GM18870 (cell line): ENCODE measurements around the gene ARHGEF4.

Experiments
- ATAC-seq: cut with Tn5 transposase; IDR thresholded peaks from one replicate; pipeline ENCODE4 v1.9.1; 2021; ENCODE audit warnings: moderate library complexity; ENCODE audit not compliant: unreplicated experiment

Gene ARHGEF4

GRCh38 chr2:130819608-130820278 is 17.0 kb upstream of the ARHGEF4 start:
- no peak for ATAC-seq

- ATAC-seq = no peak
Measured at GRCh38 chr2:130820279-130820861, 16.3 kb upstream of the ARHGEF4 start.

- ATAC-seq = no peak
Measured at GRCh38 chr2:130821867-130822266, 14.8 kb upstream of the ARHGEF4 start.

DNA sequence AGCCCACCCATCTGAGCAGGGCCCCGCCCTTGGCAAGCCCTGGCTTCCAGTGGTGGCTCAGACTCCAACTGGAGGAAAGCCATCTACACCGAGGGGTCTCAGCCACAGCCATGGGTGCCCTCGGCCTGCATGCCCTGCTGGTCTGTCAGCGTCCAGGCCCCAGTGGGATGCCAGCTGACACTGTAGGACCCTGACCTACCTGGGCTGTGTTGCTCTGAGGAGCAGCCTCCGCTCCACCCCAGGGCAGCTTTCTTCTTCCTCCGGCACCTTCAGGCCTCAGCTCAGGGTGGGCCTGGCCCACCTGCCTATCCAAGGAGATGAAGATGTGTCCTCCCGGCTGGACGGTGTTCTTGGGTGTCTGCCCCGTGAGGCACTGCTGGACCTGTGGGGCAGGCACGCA is 13.9 kb upstream of the ARHGEF4 start:
- no peak for ATAC-seq

GRCh38 chr2:130823171-130823885 is 13.4 kb upstream of the ARHGEF4 start:
- peak; percentile 1 for ATAC-seq

- ATAC-seq = peak; percentile 16
Measured at GRCh38 chr2:130823886-130824491, 12.7 kb upstream of the ARHGEF4 start.

DNA sequence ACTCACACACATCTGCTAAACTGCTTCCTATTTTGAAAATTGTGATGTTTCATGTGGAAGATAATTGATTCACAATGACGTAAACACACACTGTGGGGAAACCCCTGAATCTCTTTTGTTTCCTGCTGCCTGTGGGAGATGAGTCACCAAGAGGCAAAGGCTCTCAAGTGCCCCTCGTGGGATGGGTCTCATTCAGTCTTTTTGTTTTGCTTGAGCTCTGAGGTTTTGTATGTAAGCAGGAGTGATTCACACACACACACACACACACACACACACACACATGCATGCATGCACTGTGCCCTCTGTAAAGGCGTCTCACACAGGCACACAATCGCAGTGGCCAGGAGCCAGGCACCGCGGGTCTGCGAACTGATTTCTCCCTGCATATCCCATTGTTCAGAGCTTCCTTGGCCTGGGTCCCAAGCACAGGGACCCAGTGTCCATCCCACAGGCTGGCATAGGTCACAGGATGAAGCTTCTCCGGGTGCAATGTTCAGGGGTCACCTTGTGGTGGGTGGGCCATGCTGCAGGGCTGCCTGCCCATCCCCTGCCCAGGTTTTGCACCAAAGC is 12.1 kb upstream of the ARHGEF4 start:
- peak; percentile 96 for ATAC-seq

- no peak for ATAC-seq
Measured at GRCh38 chr2:130825231-130825965, 11.3 kb upstream of the ARHGEF4 start.

DNA sequence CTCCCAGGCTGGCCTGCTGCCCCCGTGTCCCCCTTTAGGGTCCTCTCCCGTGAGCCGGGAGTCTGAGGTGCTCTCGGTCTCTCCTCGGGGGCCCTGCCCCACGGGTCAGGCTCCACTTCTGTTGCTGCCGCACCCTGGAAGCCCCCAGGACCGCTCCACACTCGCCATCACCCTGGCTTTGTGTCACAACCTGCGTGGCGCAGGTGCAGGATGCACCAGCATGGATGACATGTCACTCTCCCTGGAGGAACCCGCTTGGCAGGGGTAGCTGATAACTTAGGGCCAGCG is 10.8 kb upstream of the ARHGEF4 start:
- ATAC-seq = no peak

DNA sequence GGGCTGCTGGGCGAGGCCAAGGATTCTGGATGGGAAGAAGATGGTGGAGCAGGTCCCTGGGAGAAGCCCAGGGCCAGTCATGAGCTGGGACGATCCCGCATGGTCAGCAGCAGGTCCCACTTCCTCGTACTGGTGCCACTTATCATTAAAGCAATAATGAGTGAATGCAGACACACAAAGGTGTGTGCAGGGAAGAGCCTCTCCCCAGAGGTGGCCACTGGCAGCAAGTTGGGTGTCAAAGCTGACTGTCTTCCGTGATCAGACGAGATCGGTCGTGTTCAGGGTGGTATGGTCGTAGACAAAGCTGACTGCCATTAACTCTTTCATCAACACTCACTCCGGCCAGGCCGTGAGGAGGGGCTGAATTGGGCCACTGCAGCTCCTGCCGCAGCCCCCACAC is 10.3 kb upstream of the ARHGEF4 start:
- ATAC-seq = no peak

- ATAC-seq = no peak
Measured at GRCh38 chr2:130826821-130827501, 9.8 kb upstream of the ARHGEF4 start.

GRCh38 chr2:130827502-130828251 is 9.0 kb upstream of the ARHGEF4 start:
- no peak for ATAC-seq

DNA sequence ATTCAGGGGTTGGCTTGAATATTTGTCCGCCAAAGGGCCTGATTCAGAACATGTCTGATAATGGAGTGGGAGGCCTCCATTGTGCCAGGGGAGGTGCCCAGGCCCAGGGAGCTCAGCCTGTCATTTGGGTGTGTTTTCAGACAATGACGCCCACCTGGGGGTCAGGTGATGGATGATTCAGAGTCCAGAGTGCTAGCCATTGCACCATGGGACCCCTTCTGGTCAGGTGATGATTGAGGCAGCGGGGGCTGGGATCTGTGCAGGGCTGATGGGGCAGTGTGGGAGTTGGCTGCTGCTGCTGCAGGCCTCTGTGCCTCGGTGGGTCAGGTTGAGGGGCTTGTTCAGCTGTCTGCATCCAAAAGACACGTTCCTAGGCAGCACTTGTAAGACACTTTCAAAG is 8.3 kb upstream of the ARHGEF4 start:
- ATAC-seq = no peak

- ATAC-seq = no peak
Measured at GRCh38 chr2:130829015-130829414, 7.7 kb upstream of the ARHGEF4 start.

DNA sequence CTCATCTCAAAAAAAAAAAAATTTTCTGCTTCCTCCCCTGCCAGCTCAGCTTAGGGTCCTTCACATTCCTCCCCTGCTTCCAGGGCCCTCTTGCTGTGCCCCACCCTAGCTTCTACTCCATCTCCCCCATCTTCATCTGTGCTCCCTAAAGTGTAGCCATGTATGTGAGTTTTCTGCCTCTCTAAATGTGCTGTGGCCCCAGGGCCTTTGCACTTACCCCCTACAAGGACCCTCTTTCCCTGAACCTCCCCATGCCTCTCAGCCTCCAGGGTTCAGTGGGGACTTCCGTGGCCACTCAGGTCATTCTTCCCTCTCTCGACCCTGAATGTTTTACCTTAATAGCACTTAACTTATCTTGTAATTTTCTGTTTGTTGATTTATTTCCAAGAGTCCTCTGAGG is 6.2 kb upstream of the ARHGEF4 start:
- ATAC-seq = no peak

DNA sequence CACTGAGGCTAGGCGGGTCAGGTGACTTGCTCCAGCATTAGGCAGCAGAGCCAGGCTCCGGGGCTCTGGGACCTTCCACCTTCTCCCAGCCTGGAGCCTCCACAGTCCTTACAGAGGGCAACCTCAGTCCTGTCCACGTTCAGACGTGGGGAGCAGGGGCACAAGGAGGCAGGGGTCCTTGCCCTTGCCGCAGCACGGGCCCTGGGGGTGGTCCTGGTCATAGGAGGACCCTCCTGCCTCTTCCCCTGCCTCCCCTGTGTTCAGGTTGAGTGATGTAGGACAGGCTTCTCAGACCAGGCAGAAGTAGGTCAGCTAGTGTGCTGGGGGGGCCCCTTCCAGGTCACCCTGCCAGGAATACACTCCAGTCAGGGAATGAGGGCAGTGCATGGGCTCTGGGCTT is 5.4 kb upstream of the ARHGEF4 start:
- no peak for ATAC-seq

DNA sequence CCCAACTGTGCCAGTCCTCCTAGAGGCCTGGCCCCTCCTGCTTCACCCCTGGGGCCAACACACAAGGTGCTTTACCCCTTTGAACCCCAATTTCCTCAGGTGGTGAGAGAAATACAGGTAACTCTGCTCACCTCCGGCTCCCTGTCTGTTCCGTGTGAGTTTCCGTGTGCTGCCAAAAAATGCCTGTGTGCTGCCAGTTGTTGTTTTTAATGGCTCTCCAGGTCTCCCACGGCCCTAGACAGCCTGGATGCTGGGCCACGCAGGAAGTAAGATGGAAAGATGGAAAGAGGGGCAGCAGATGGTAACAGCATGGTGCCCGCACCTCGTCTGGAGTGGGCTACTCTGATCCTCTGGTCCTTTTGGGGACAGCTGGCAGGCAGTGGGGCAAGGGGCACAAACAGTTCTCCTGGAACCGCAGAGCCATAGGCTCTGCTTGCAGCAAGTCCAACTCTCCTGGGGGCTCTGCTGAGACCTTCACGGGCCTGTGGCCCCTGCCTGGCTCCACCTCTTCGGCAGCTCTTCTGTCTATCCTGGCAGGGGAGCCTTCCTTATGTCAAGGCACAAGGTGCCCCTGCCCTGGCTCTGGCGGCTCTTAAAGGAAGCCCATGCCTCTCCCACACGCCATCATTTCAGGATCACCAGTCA is 4.3 kb upstream of the ARHGEF4 start:
- ATAC-seq = no peak

DNA sequence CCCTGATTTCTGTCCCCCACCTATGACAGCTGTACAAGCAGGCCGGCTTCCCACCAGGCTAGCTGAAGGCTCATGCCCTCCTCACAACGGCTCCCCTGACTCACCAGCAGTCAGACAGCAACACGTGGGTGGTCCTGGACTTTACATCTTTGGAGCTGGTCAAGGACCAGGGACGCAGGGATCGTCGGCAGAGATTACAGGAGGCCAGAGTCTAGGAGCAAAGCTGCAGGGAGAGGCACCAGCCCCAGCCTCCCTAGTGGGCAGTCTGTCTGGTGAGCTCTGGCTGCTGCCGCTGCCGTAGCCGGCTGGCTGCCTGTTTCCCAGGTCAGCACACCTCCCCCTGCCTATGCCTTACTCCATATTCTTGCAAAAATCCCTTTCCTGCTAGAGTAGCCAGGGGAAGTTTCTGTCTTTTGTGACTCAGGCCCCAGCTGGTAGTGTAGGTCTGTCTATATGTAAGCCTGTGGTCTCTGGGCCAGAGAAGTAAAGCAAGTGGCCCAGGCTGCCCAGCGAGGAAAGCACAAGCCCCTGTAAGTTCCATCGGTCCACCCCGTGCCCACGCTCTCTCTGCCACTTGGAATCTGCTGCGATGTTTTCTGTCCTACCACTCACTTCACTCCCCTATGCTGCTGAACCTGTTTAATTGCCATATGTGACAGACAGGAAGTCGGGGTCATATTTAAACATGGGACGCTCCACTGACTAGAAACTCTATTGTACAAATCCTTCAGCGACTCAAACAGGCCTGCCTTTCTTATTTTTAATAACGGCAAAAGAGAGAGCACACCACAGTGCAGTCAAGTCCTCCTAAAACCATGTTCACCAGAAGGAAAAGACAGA is 2.4 kb upstream of the ARHGEF4 start:
- ATAC-seq = no peak
